ENCODE results near the gene TSC22D3. TPM values are rescaled to one million over a fixed set of nuclear protein-coding genes. Genes with fewer than 3 reads are reported as not detected.

Gene TSC22D3
- total and polyA plus RNA-seq, 2 donors (not counting 1 experiment from before 2014, with no cell fraction given), result 24.2 to 51.5 TPM

GRCh38 chrX:107707866-107708265 lies 67.7 kb downstream of the TSC22D3 start:
- no peaks in the 10 kb centered on the region for H4K20me1 ChIP-seq (ENCODE audit: control insufficient read depth, extremely low read depth, insufficient read depth, low read length)
- TF ChIP-seq CTCF (conservative IDR thresholded peaks at IDR 0.05 in 1 of 2, IDR thresholded peaks at IDR 0.05 in 1 of 2; ENCODE audit: low read depth in 1 of 2, low read length in 2 of 2), result no peak
- peaks cover 3% of the 10 kb centered on the region for H3K4me1 ChIP-seq (ENCODE audit: control insufficient read depth, extremely low read depth, insufficient read depth, low read length)
- H3K79me2 ChIP-seq (ENCODE audit: control insufficient read depth, insufficient read depth, low read length), result no peaks in the 10 kb centered on the region
- H3K4me2 ChIP-seq (ENCODE audit: extremely low read depth, insufficient read depth, low read length), result no peak overlapping the region
- no peaks in the 10 kb centered on the region for H3K27me3 ChIP-seq (ENCODE audit: control insufficient read depth, insufficient read depth, low read length)
- H3K27ac ChIP-seq (ENCODE audit: insufficient read depth, low read length), result no peak overlapping the region
- H2AFZ ChIP-seq (ENCODE audit: low read length), result no peak overlapping the region
- no peak overlapping the region for H3K9ac ChIP-seq (ENCODE audit: insufficient read depth, low read length)
- no peaks in the 10 kb centered on the region for H3K36me3 ChIP-seq (ENCODE audit: control insufficient read depth, insufficient read depth, low read length)
- H3K4me3 ChIP-seq (replicated peaks in 1 of 4; ENCODE audit: control extremely low read depth in 1 of 4, insufficient read depth in 1 of 4, low read depth in 3 of 4, low read length in 4 of 4), result no peak overlapping the region
- no peaks in the 10 kb centered on the region for H3K9me3 ChIP-seq (ENCODE audit: control insufficient read depth, insufficient read depth, low read depth, low read length)
- DNase-seq (ENCODE audit: low read depth in 2 of 2), result no peak

GRCh38 chrX:107706309-107706708 lies 69.3 kb downstream of the TSC22D3 start:
- no peak for TF ChIP-seq EZH2 (IDR thresholded peaks at IDR 0.05; ENCODE audit: low read length, missing control alignments)
- TF ChIP-seq CTCF (conservative IDR thresholded peaks at IDR 0.05 in 1 of 2, IDR thresholded peaks at IDR 0.05 in 1 of 2; ENCODE audit: low read depth in 1 of 2, low read length in 2 of 2), result no peak
- no peak overlapping the region for H3K4me2 ChIP-seq (ENCODE audit: extremely low read depth, insufficient read depth, low read length)
- no peak overlapping the region for H3K27ac ChIP-seq (ENCODE audit: insufficient read depth, low read length)
- no peaks in the 10 kb centered on the region for H3K79me2 ChIP-seq (ENCODE audit: control insufficient read depth, insufficient read depth, low read length)
- no peak overlapping the region for H3K9ac ChIP-seq (ENCODE audit: insufficient read depth, low read length)
- H3K36me3 ChIP-seq (ENCODE audit: control insufficient read depth, insufficient read depth, low read length), result no peaks in the 10 kb centered on the region
- H3K4me3 ChIP-seq (replicated peaks in 1 of 4; ENCODE audit: control extremely low read depth in 1 of 4, insufficient read depth in 1 of 4, low read depth in 3 of 4, low read length in 4 of 4), result no peak overlapping the region
- no peaks in the 10 kb centered on the region for H3K27me3 ChIP-seq (ENCODE audit: control insufficient read depth, insufficient read depth, low read length)
- no peak overlapping the region for H2AFZ ChIP-seq (ENCODE audit: low read length)
- H4K20me1 ChIP-seq (ENCODE audit: control insufficient read depth, extremely low read depth, insufficient read depth, low read length), result no peaks in the 10 kb centered on the region
- no peak for DNase-seq (ENCODE audit: low read depth in 2 of 2)
- peaks cover 3% of the 10 kb centered on the region for H3K4me1 ChIP-seq (ENCODE audit: control insufficient read depth, extremely low read depth, insufficient read depth, low read length)
- no peaks in the 10 kb centered on the region for H3K9me3 ChIP-seq (ENCODE audit: control insufficient read depth, insufficient read depth, low read depth, low read length)

- Histone ChIP-seq H2AFZ (ENCODE audit: low read length) (no peak overlapping the region), H3K79me2 (ENCODE audit: control insufficient read depth, insufficient read depth, low read length) (no peaks in the 10 kb centered on the region), H3K9me3 (ENCODE audit: control insufficient read depth, insufficient read depth, low read depth, low read length) (no peaks in the 10 kb centered on the region), H3K36me3 (ENCODE audit: control insufficient read depth, insufficient read depth, low read length) (no peaks in the 10 kb centered on the region), H3K27ac (ENCODE audit: insufficient read depth, low read length) (no peak overlapping the region), H3K4me1 (ENCODE audit: control insufficient read depth, extremely low read depth, insufficient read depth, low read length) (no peaks in the 10 kb centered on the region), H3K9ac (ENCODE audit: insufficient read depth, low read length) (no peak overlapping the region), H4K20me1 (ENCODE audit: control insufficient read depth, extremely low read depth, insufficient read depth, low read length) (no peaks in the 10 kb centered on the region), H3K4me2 (ENCODE audit: extremely low read depth, insufficient read depth, low read length) (no peak overlapping the region), H3K27me3 (ENCODE audit: control insufficient read depth, insufficient read depth, low read length) (no peaks in the 10 kb centered on the region), H3K4me3 (replicated peaks in 1 of 4; ENCODE audit: control extremely low read depth in 1 of 4, insufficient read depth in 1 of 4, low read depth in 3 of 4, low read length in 4 of 4) (no peak overlapping the region)
- TF ChIP-seq EZH2 (IDR thresholded peaks at IDR 0.05; ENCODE audit: low read length, missing control alignments) (no peak), CTCF (conservative IDR thresholded peaks at IDR 0.05 in 1 of 2, IDR thresholded peaks at IDR 0.05 in 1 of 2; ENCODE audit: low read depth in 1 of 2, low read length in 2 of 2) (no peak)
- no peak for DNase-seq (ENCODE audit: low read depth in 2 of 2)
These were observed 71.0 kb downstream of the TSC22D3 start for GRCh38 chrX:107704587-107704986.
